ENCODE measurements around the gene MCF2L2. TPM values are rescaled to one million over a fixed set of nuclear protein-coding genes. Genes with fewer than 3 reads are reported as not detected.

MCF2L2 gene
- total and polyA plus RNA-seq, 2 experiments from 2014 or later: 6.7 to 14.6 TPM

- TF ChIP-seq ZNF462 (CRISPR knock-in tag; IDR thresholded peaks at IDR 0.05) (no peak), EZH2phosphoT487 (IDR thresholded peaks at IDR 0.05; ENCODE audit: unreplicated experiment) (no peak)
Observed at GRCh38 chr3:183192650-183193300, 235.6 kb downstream of the MCF2L2 start (continued).

GRCh38 chr3:183189641-183190040 is 238.8 kb downstream of the MCF2L2 start:
- no peak overlapping the region for H3K27ac ChIP-seq (ENCODE audit: low read depth)
- no peaks in the 10 kb centered on the region for H3K4me1 ChIP-seq (ENCODE audit: insufficient read depth)
- no peak overlapping the region for H3K4me2 ChIP-seq
- Mint-ChIP-seq H3K4me3 (no peak overlapping the region), H3K27ac (no peak overlapping the region), H3K4me1 (peaks cover 4% of the 10 kb centered on the region; the same call in 1 of the 3 replicates), H3K36me3 (ENCODE audit: low read depth) (no peaks in the 10 kb centered on the region), H3K27me3 (ENCODE audit: insufficient read depth, low read depth, poor library complexity) (no peaks in the 10 kb centered on the region), H3K9me3 (no peaks in the 10 kb centered on the region)
- H2AFZ ChIP-seq: no peak overlapping the region
- no peaks in the 10 kb centered on the region for H4K20me1 ChIP-seq (replicated peaks; ENCODE audit: insufficient read depth)
- H3F3A ChIP-seq (replicated peaks; ENCODE audit: low read depth): no peaks in the 10 kb centered on the region
- no peaks in the 10 kb centered on the region for H3K27me3 ChIP-seq (ENCODE audit: insufficient read depth)
- no peaks in the 10 kb centered on the region for H3K79me2 ChIP-seq (replicated peaks; ENCODE audit: insufficient read depth)
- H3K9me2 ChIP-seq (ENCODE audit: insufficient read depth): no peaks in the 10 kb centered on the region
- no peaks in the 10 kb centered on the region for H3K36me3 ChIP-seq (ENCODE audit: insufficient read depth)
- DNase-seq (ENCODE audit: low spot score) (no peak), ATAC-seq (no peak)
- no peak overlapping the region for H3K4me3 ChIP-seq
- TF ChIP-seq ZNF114 (CRISPR knock-in tag; IDR thresholded peaks at IDR 0.05): no peak
- TF ChIP-seq NANOG (IDR thresholded peaks at IDR 0.05; ENCODE audit: borderline replicate concordance): no peak
- TF ChIP-seq ZNF331 (CRISPR knock-in tag; IDR thresholded peaks at IDR 0.05; ENCODE audit: low read depth): no peak
- TF ChIP-seq CTCF (conservative IDR thresholded peaks at IDR 0.05; ENCODE audit: low read depth in 2 of 2): no peak
- TF ChIP-seq EZH2phosphoT487 (IDR thresholded peaks at IDR 0.05; ENCODE audit: unreplicated experiment): no peak
- TF ChIP-seq STAT1 (IDR thresholded peaks at IDR 0.05; ENCODE audit: unreplicated experiment): no peak

All from GM23338 (cell line).